Measurements from ENCODE around the gene ESRRB.

The ESRRB gene

GRCh38 chr14:76376409-76376877 is 506 bp downstream of the ESRRB start:
- Histone ChIP-seq H3K4me3 (ENCODE audit: low read length) (peak overlapping the region; percentile 40), H2AFZ (ENCODE audit: low read depth, low read length) (peak overlapping the region; percentile 18), H3K4me1 (ENCODE audit: insufficient read depth, low read length) (peaks cover 16% of the 10 kb centered on the region), H3K9me3 (ENCODE audit: low read length) (no peaks in the 10 kb centered on the region), H3K27me3 (ENCODE audit: insufficient read depth, low read length) (peaks cover 83% of the 10 kb centered on the region), H3K36me3 (ENCODE audit: insufficient read depth, low read length) (no peaks in the 10 kb centered on the region)

DNA sequence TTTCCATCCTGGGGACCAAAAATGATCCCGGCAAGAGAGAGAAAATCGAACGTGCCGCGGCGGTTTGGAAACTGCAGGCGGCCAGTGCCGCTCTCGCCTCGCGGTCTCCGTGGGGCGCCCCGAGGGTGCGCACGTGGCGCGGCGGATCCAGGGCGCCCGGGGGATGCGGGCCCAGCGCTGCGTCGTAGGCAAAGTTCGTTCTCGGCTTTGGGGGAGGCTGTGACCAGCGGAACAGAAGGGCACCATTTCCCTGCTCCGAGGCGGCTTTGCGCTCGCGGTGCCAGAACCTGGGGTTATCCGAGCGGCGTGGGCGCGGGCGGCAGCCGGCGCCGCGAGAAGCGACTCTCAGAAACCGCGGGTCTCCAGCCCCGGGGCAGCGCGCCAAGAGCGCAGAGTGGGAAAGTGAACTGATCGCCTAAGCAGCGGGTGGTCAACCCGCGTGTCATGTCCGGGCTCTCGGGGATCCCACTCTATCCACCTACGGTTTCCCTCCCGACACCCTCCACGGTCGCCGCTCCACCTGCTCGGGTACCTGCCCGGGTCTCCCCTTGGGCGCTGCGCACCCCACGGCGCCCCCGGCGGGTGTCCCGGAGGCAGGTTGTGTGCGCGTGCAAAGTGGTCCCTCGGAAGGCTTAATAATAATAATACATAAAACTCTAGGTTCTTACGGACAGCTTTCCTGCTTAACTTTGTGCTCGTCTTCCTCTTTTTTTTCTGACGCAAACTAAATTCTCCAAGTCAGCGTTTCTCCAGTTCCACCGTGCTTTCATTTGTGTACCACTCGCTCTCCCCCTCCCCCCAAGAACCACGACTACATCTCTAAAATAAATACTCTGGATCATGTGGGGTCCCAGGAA is 1.2 kb downstream of the ESRRB start:
- peaks cover 18% of the 10 kb centered on the region for H3K4me1 ChIP-seq (ENCODE audit: insufficient read depth, low read length)

GRCh38 chr14:76377735-76378074 is 1.8 kb downstream of the ESRRB start:
- H3K27me3 ChIP-seq (ENCODE audit: insufficient read depth, low read length), result peaks cover 90% of the 10 kb centered on the region
- peaks cover 18% of the 10 kb centered on the region for H3K4me1 ChIP-seq (ENCODE audit: insufficient read depth, low read length)
- H3K4me3 ChIP-seq (ENCODE audit: low read length), result no peak overlapping the region
- H3K36me3 ChIP-seq (ENCODE audit: insufficient read depth, low read length), result no peaks in the 10 kb centered on the region
- H3K9me3 ChIP-seq (ENCODE audit: low read length), result no peaks in the 10 kb centered on the region
- no peak overlapping the region for H2AFZ ChIP-seq (ENCODE audit: low read depth, low read length)

More for the DNA sequence above, 1.2 kb downstream of the ESRRB start:
- Histone ChIP-seq H3K4me3 (ENCODE audit: low read length) (peak overlapping the region; percentile 40), H3K9me3 (ENCODE audit: low read length) (no peaks in the 10 kb centered on the region), H3K36me3 (ENCODE audit: insufficient read depth, low read length) (no peaks in the 10 kb centered on the region), H3K27me3 (ENCODE audit: insufficient read depth, low read length) (peaks cover 90% of the 10 kb centered on the region), H2AFZ (ENCODE audit: low read depth, low read length) (peak overlapping the region; percentile 18)

- Histone ChIP-seq H3K4me1 (ENCODE audit: insufficient read depth, low read length) (peaks cover 18% of the 10 kb centered on the region), H2AFZ (ENCODE audit: low read depth, low read length) (no peak overlapping the region), H3K4me3 (ENCODE audit: low read length) (no peak overlapping the region), H3K27me3 (ENCODE audit: insufficient read depth, low read length) (peaks cover 77% of the 10 kb centered on the region), H3K9me3 (ENCODE audit: low read length) (no peaks in the 10 kb centered on the region), H3K36me3 (ENCODE audit: insufficient read depth, low read length) (no peaks in the 10 kb centered on the region)
Observed at GRCh38 chr14:76380991-76381390, 5.1 kb downstream of the ESRRB start.

DNA sequence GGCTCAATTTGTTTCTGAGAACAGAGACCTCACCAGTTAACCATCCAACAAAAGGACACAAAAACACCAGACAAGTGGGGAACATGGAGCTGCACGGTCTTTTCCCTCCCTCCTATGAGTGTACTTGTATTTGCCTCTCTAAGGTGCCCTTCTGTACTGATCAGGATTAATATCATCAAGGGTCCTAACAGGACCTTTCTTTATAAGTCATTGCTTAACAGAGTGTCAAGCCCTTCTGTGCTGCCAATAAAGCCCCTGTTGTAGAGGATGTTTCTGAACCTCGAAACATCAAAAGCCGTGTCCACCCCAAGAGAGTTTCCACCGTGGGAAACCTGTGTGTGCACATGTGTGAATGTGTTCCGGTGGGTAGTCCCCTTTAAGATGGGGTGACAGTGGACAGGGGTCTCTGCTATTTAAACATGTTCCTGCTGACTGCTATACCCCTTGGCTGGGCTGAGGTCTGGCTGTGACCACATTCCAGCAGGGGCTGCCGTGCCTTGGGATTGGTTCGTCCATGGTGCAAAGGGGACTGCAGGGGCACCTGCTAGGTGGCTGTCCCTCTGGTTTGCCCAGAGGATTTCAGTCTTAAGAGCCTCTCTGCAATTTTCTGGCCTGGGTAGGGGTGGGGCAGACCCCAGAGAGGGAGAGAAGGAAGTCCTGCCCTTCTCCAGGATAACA is 6.0 kb downstream of the ESRRB start:
- Histone ChIP-seq H3K4me1 (ENCODE audit: insufficient read depth, low read length) (peaks cover 10% of the 10 kb centered on the region), H3K36me3 (ENCODE audit: insufficient read depth, low read length) (no peaks in the 10 kb centered on the region), H2AFZ (ENCODE audit: low read depth, low read length) (no peak overlapping the region), H3K9me3 (ENCODE audit: low read length) (no peaks in the 10 kb centered on the region), H3K27me3 (ENCODE audit: insufficient read depth, low read length) (peaks cover 68% of the 10 kb centered on the region), H3K4me3 (ENCODE audit: low read length) (no peak overlapping the region)

GRCh38 chr14:76382495-76382832 is 6.5 kb downstream of the ESRRB start:
- Histone ChIP-seq H3K9me3 (ENCODE audit: low read length) (no peaks in the 10 kb centered on the region), H3K4me3 (ENCODE audit: low read length) (no peak overlapping the region), H3K36me3 (ENCODE audit: insufficient read depth, low read length) (no peaks in the 10 kb centered on the region), H3K4me1 (ENCODE audit: insufficient read depth, low read length) (peaks cover 6% of the 10 kb centered on the region), H2AFZ (ENCODE audit: low read depth, low read length) (no peak overlapping the region), H3K27me3 (ENCODE audit: insufficient read depth, low read length) (peaks cover 62% of the 10 kb centered on the region)

DNA sequence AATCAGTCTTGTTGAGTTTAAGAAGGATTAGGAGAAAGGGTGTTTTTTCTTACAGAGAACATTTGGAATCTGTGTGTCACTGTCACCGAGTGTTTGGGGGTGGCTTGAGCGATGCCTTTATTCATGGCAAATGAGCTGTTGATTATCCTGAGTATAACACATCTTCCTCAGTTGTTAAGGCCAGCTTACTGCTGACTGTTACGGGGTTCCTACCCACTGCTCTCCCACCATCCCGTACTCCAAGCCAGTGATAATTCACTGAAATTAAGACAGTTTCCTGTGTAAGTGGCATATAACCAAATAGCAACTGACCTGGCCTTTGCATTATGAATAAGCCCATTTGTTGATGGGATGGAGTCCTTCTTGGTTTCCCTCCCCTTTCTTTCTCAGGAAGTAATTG is 9.5 kb downstream of the ESRRB start:
- H3K36me3 ChIP-seq (ENCODE audit: insufficient read depth, low read length), result no peaks in the 10 kb centered on the region
- peaks cover 35% of the 10 kb centered on the region for H3K27me3 ChIP-seq (ENCODE audit: insufficient read depth, low read length)
- H3K9me3 ChIP-seq (ENCODE audit: low read length), result no peaks in the 10 kb centered on the region
- H2AFZ ChIP-seq (ENCODE audit: low read depth, low read length), result no peak overlapping the region
- peaks cover 5% of the 10 kb centered on the region for H3K4me1 ChIP-seq (ENCODE audit: insufficient read depth, low read length)
- H3K4me3 ChIP-seq (ENCODE audit: low read length), result no peak overlapping the region

- Histone ChIP-seq H3K36me3 (ENCODE audit: insufficient read depth, low read length) (no peaks in the 10 kb centered on the region), H2AFZ (ENCODE audit: low read depth, low read length) (peak overlapping the region; percentile 13), H3K27me3 (ENCODE audit: insufficient read depth, low read length) (peaks cover 18% of the 10 kb centered on the region), H3K9me3 (ENCODE audit: low read length) (no peaks in the 10 kb centered on the region), H3K4me3 (ENCODE audit: low read length) (no peak overlapping the region), H3K4me1 (ENCODE audit: insufficient read depth, low read length) (peaks cover 4% of the 10 kb centered on the region)
Observed at GRCh38 chr14:76386944-76387782, 11.2 kb downstream of the ESRRB start.

DNA sequence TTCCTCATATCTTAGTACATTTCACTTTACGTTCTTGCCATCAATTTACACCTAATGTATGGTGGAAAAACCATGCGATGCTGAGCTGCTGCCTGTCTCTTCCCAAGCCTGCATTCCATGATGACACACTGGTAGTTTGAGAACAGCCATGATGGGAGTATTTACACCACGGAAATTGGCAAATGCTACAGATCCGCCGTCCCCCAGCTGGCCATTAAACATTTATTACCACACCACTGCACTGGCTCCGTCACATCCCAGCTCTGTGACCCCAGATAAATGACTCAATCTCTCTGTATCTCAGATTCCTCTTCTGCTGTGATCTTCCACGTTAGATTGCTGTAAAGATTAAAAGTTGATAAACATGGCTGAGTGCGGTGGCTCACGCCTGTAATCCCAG is 13.9 kb downstream of the ESRRB start:
- Histone ChIP-seq H3K4me1 (ENCODE audit: insufficient read depth, low read length) (peaks cover 4% of the 10 kb centered on the region), H3K4me3 (ENCODE audit: low read length) (no peak overlapping the region), H3K9me3 (ENCODE audit: low read length) (no peaks in the 10 kb centered on the region), H3K36me3 (ENCODE audit: insufficient read depth, low read length) (no peaks in the 10 kb centered on the region), H3K27me3 (ENCODE audit: insufficient read depth, low read length) (peaks cover under 1% of the 10 kb centered on the region), H2AFZ (ENCODE audit: low read depth, low read length) (no peak overlapping the region)

GRCh38 chr14:76390621-76391020 is 14.7 kb downstream of the ESRRB start:
- Histone ChIP-seq H3K4me3 (ENCODE audit: low read length) (no peak overlapping the region), H3K4me1 (ENCODE audit: insufficient read depth, low read length) (peaks cover 4% of the 10 kb centered on the region), H3K27me3 (ENCODE audit: insufficient read depth, low read length) (no peaks in the 10 kb centered on the region), H2AFZ (ENCODE audit: low read depth, low read length) (no peak overlapping the region), H3K36me3 (ENCODE audit: insufficient read depth, low read length) (no peaks in the 10 kb centered on the region), H3K9me3 (ENCODE audit: low read length) (no peaks in the 10 kb centered on the region)

- H3K27me3 ChIP-seq (ENCODE audit: insufficient read depth, low read length), result peaks cover 4% of the 10 kb centered on the region
- no peak overlapping the region for H3K4me3 ChIP-seq (ENCODE audit: low read length)
- no peaks in the 10 kb centered on the region for H3K9me3 ChIP-seq (ENCODE audit: low read length)
- H2AFZ ChIP-seq (ENCODE audit: low read depth, low read length), result no peak overlapping the region
- H3K36me3 ChIP-seq (ENCODE audit: insufficient read depth, low read length), result no peaks in the 10 kb centered on the region
- no peaks in the 10 kb centered on the region for H3K4me1 ChIP-seq (ENCODE audit: insufficient read depth, low read length)
Observed at GRCh38 chr14:76391981-76392690, 16.2 kb downstream of the ESRRB start.

DNA sequence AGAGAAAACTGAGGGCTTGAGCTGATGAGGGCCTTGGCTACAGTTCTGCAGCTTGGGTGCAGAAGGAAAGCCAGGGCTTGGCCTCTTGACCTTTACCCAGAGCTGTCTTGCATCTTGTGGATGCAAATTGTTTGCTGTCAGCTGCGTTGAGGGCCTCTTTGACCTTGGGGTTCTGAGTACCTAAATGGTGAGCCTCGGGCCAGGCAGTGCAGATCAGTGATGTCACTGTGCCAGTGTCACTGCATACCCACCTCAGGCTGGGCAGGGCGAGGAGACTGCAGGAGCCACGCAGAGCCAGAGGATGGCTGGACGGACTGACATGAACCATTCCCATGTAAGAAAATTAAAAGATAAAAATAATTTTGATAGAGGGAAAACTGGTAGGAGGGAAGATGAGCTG is 18.6 kb downstream of the ESRRB start:
- H3K27me3 ChIP-seq (ENCODE audit: insufficient read depth, low read length), result peaks cover 7% of the 10 kb centered on the region
- no peaks in the 10 kb centered on the region for H3K4me1 ChIP-seq (ENCODE audit: insufficient read depth, low read length)
- no peaks in the 10 kb centered on the region for H3K9me3 ChIP-seq (ENCODE audit: low read length)
- H2AFZ ChIP-seq (ENCODE audit: low read depth, low read length), result no peak overlapping the region
- no peak overlapping the region for H3K4me3 ChIP-seq (ENCODE audit: low read length)
- no peaks in the 10 kb centered on the region for H3K36me3 ChIP-seq (ENCODE audit: insufficient read depth, low read length)

Measured in neuron (in vitro differentiated cells).